ENCODE measurements around the gene PLET1. TPM values are rescaled to one million over a fixed set of nuclear protein-coding genes. Genes with fewer than 3 reads are reported as not detected.

PLET1 gene
- total RNA-seq, 1 experiment from 2014 or later = 0.26 TPM

DNA sequence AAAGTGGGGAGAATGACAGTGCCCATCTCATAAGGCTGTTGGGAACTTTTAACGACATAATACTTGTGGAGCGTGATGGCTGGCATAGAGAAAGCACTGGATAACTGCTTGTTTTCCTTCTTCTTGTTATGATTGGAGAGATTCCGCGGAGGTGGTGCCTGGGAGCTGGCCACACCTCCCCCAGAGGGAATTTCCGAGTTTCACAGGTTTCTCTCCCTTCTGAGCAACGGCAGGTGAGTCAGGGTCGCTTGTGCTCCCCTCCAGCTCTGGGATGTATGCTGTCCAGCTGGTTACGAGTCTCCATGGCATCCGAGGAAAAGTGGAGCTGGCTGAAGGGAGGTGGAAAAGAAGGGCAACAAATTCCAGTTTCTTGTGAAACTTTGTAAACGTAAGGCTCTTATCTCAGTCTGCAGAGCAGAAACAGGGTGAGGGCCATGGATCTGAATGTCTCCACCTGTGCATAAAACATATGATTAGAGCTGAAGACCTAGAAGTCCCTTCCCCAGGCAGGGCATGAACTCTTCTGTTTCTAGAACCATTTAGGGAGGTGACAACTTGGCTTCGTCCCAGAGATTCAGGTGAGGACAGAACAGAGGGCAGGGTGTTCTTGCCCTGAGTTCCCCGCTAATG lies 10.0 kb upstream of the PLET1 start:
- ATAC-seq = no peak

DNA sequence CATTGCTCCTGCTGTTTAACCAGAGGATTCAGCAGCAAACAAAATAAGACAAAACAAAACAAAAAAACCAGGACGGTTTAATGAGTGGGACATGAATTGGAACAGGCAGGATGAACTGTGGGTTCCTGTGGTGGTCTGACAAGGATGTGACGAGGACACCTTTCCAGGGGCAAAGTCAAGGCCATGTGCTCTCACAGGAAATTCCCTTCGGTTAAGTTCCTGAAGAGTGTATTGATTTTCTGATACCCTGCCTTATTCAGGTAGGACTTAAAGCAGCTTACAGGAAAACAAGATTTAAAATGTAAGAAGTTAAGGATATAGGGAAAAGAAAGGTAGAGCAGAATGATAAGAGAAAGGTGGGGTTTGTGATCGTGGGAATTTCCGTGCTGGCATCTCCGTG lies 8.5 kb upstream of the PLET1 start:
- Histone ChIP-seq H3K27ac (ENCODE audit: low read length) (no peak overlapping the region), H3K9me3 (ENCODE audit: low read length) (no peaks in the 10 kb centered on the region), H2AFZ (ENCODE audit: low read length) (no peak overlapping the region), H3K36me3 (ENCODE audit: low read depth, low read length) (no peaks in the 10 kb centered on the region), H3K27me3 (ENCODE audit: low read length) (no peaks in the 10 kb centered on the region), H4K20me1 (ENCODE audit: low read length) (no peaks in the 10 kb centered on the region), H3K4me2 (ENCODE audit: low read length) (no peak overlapping the region), H3K79me2 (ENCODE audit: low read length) (no peaks in the 10 kb centered on the region), H3K9me2 (replicated peaks; ENCODE audit: low read length) (no peaks in the 10 kb centered on the region), H3K4me1 (ENCODE audit: insufficient read depth, low read length) (no peaks in the 10 kb centered on the region), H3K9ac (ENCODE audit: low read length) (no peak overlapping the region), H3F3A (ENCODE audit: low read length, unreplicated experiment) (no peaks in the 10 kb centered on the region), H3K4me3 (ENCODE audit: low read length) (no peak overlapping the region)
- ATAC-seq (no peak), DNase-seq (no peak)
- POLR2A ChIA-PET (ENCODE audit: unreplicated experiment) = no interaction called here
- no peak for TF ChIP-seq EZH2 (IDR thresholded peaks at IDR 0.05; ENCODE audit: low read length, unreplicated experiment)
- TF ChIP-seq, protein P1, sequence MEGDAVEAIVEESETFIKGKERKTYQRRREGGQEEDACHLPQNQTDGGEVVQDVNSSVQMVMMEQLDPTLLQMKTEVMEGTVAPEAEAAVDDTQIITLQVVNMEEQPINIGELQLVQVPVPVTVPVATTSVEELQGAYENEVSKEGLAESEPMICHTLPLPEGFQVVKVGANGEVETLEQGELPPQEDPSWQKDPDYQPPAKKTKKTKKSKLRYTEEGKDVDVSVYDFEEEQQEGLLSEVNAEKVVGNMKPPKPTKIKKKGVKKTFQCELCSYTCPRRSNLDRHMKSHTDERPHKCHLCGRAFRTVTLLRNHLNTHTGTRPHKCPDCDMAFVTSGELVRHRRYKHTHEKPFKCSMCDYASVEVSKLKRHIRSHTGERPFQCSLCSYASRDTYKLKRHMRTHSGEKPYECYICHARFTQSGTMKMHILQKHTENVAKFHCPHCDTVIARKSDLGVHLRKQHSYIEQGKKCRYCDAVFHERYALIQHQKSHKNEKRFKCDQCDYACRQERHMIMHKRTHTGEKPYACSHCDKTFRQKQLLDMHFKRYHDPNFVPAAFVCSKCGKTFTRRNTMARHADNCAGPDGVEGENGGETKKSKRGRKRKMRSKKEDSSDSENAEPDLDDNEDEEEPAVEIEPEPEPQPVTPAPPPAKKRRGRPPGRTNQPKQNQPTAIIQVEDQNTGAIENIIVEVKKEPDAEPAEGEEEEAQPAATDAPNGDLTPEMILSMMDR (conservative IDR thresholded peaks at IDR 0.05; ENCODE audit: low read depth, low read length) = no peak
- no peak for TF ChIP-seq EZH2phosphoT487 (IDR thresholded peaks at IDR 0.05; ENCODE audit: borderline replicate concordance, low read length)
- no TSS peak for BruUV-seq (replicated peaks)
- intact Hi-C loops (cut with micrococcal nuclease) = no loop called here
- CTCF ChIA-PET = no interaction called here

More for the DNA sequence above, 10.0 kb upstream of the PLET1 start:
- Histone ChIP-seq H4K20me1 (ENCODE audit: low read length) (no peaks in the 10 kb centered on the region), H2AFZ (ENCODE audit: low read length) (no peak overlapping the region), H3K9me3 (ENCODE audit: low read length) (no peaks in the 10 kb centered on the region), H3K79me2 (ENCODE audit: low read length) (no peaks in the 10 kb centered on the region), H3K9ac (ENCODE audit: low read length) (no peak overlapping the region), H3K36me3 (ENCODE audit: low read depth, low read length) (no peaks in the 10 kb centered on the region), H3K4me2 (ENCODE audit: low read length) (no peak overlapping the region), H3K27me3 (ENCODE audit: low read length) (no peaks in the 10 kb centered on the region), H3K9me2 (replicated peaks; ENCODE audit: low read length) (no peaks in the 10 kb centered on the region), H3F3A (ENCODE audit: low read length, unreplicated experiment) (no peaks in the 10 kb centered on the region), H3K4me3 (ENCODE audit: low read length) (no peak overlapping the region), H3K4me1 (ENCODE audit: insufficient read depth, low read length) (no peaks in the 10 kb centered on the region), H3K27ac (ENCODE audit: low read length) (no peak overlapping the region)
- no peak for DNase-seq
- BruUV-seq (replicated peaks) = no TSS peak
- intact Hi-C loops (cut with micrococcal nuclease) = no loop called here
- TF ChIP-seq EZH2 (IDR thresholded peaks at IDR 0.05; ENCODE audit: low read length, unreplicated experiment) (no peak), EZH2phosphoT487 (IDR thresholded peaks at IDR 0.05; ENCODE audit: borderline replicate concordance, low read length) (no peak)
- TF ChIP-seq, protein P1 (conservative IDR thresholded peaks at IDR 0.05; ENCODE audit: low read depth, low read length) = no peak
- CTCF ChIA-PET = no interaction called here
- POLR2A ChIA-PET (ENCODE audit: unreplicated experiment) = no interaction called here

DNA sequence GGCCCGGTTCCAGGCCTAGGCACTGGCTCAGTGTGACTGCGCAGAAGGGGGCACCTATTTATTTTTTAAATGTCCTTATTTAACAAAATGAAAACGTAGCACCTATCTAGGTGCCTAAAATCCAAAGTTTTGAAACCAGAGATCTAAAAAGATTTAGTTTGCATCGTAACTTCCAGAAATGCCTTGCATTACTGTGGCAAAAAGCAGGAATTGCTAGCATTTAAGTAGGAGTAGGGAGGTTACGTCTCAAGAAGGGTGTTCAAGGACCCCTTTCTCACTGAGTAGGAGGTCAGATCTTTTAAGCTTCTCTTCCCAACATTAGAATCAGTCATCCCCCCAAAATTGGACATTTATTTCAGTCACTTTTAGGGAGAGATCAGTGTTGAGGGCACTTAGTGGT lies 7.7 kb upstream of the PLET1 start:
- no peaks in the 10 kb centered on the region for H4K20me1 ChIP-seq (ENCODE audit: low read length)
- no peaks in the 10 kb centered on the region for H3K36me3 ChIP-seq (ENCODE audit: low read depth, low read length)
- intact Hi-C loops (cut with micrococcal nuclease) = no loop called here
- no peak overlapping the region for H3K4me3 ChIP-seq (ENCODE audit: low read length)
- H3K4me2 ChIP-seq (ENCODE audit: low read length) = no peak overlapping the region
- no TSS peak for BruUV-seq (replicated peaks)
- DNase-seq (no peak), ATAC-seq (no peak)
- H3K4me1 ChIP-seq (ENCODE audit: insufficient read depth, low read length) = no peaks in the 10 kb centered on the region
- H2AFZ ChIP-seq (ENCODE audit: low read length) = no peak overlapping the region
- TF ChIP-seq, protein P1 (conservative IDR thresholded peaks at IDR 0.05; ENCODE audit: low read depth, low read length) = no peak
- TF ChIP-seq EZH2phosphoT487 (IDR thresholded peaks at IDR 0.05; ENCODE audit: borderline replicate concordance, low read length) (no peak), EZH2 (IDR thresholded peaks at IDR 0.05; ENCODE audit: low read length, unreplicated experiment) (no peak)
- POLR2A ChIA-PET (ENCODE audit: unreplicated experiment) = no interaction called here
- H3K9me3 ChIP-seq (ENCODE audit: low read length) = no peaks in the 10 kb centered on the region
- no peaks in the 10 kb centered on the region for H3K27me3 ChIP-seq (ENCODE audit: low read length)
- H3F3A ChIP-seq (ENCODE audit: low read length, unreplicated experiment) = no peaks in the 10 kb centered on the region
- no peaks in the 10 kb centered on the region for H3K79me2 ChIP-seq (ENCODE audit: low read length)
- CTCF ChIA-PET = no interaction called here
- no peak overlapping the region for H3K27ac ChIP-seq (ENCODE audit: low read length)
- H3K9me2 ChIP-seq (replicated peaks; ENCODE audit: low read length) = no peaks in the 10 kb centered on the region
- no peak overlapping the region for H3K9ac ChIP-seq (ENCODE audit: low read length)

Measured in PC-3 (cell line).